Aorta (tissue), 5 donors: ENCODE results near the gene ACP3. TPM values are rescaled to one million over a fixed set of nuclear protein-coding genes. Genes with fewer than 3 reads are reported as not detected.

Experiments
- ATAC-seq: fragments of 200-7000 bp; cut with Tn5 transposase; one replicate; pipeline ENCODE4 v1.9.1; 2022; ENCODE audit warnings: moderate library complexity; ENCODE audit not compliant: low FRiP score
- DNase-seq, 2 donors: peaks; one replicate each; pipeline ENCODE4 v3.0.0-alpha.2; 2020
- H3K27ac ChIP-seq, 2 donors: one replicate each; pipeline ENCODE4 v1.5.1; 2013; ENCODE audit warnings: low read length in 2 of 2, mild to moderate bottlenecking in 2 of 2, moderate library complexity in 2 of 2, control low read depth in 1 of 2, inconsistent platforms in 1 of 2, low read depth in 1 of 2
- H3K27me3 ChIP-seq, 2 donors: one replicate each; pipeline ENCODE4 v1.6.1; 2013; ENCODE audit warnings: control low read depth in 1 of 2, low read length in 1 of 2, mild to moderate bottlenecking in 1 of 2, moderate library complexity in 1 of 2; ENCODE audit not compliant: insufficient read depth in 2 of 2, control insufficient read depth in 1 of 2
- H3K36me3 ChIP-seq, 2 donors: one replicate each; pipeline ENCODE4 v1.6.1; 2013; ENCODE audit warnings: control low read depth in 1 of 2, low read length in 1 of 2, mild to moderate bottlenecking in 1 of 2; ENCODE audit not compliant: insufficient read depth in 2 of 2, control insufficient read depth in 1 of 2
- H3K4me1 ChIP-seq, 2 donors: one replicate each; pipeline ENCODE4 v1.6.1; 2013; ENCODE audit warnings: low read length in 2 of 2, control low read depth in 1 of 2, mild to moderate bottlenecking in 1 of 2, moderate library complexity in 1 of 2; ENCODE audit not compliant: insufficient read depth in 2 of 2, control insufficient read depth in 1 of 2
- H3K4me3 ChIP-seq, 2 donors: one replicate each; pipeline ENCODE4 v1.5.1; 2013; ENCODE audit warnings: low read length in 2 of 2, control low read depth in 1 of 2, mild to moderate bottlenecking in 1 of 2
- H3K9me3 ChIP-seq: one replicate; pipeline ENCODE4 v1.6.1; 2013; ENCODE audit warnings: mild to moderate bottlenecking, low read length; ENCODE audit not compliant: control insufficient read depth
- WGBS, 2 donors: extraction: QIAGEN DNeasy Blood & Tissue Kit; methylation state at CpG; one replicate each; pipeline ENCODE4 v1.1.7; 2013; 5-methylcytosine and 5-hydroxymethylcytosine counted together
- intact Hi-C, 2 donors: fragments of 100-400 bp; cut with DNase I; formaldehyde crosslinking; loops; one replicate each; pipeline versions ENCODE4 v1.14.2 to v1.15.0; 2022
- polyA plus RNA-seq, 2 donors: library from polyadenylated mRNA; stranded (reverse); fragments of 200-250 nt; gene quantifications; one replicate each; pipeline ENCODE4 v1.2.3, GENCODE V29; 2013
- total RNA-seq, 2 donors: library from RNA; stranded (reverse); fragmentation: NEBNext Ultra II Directional; extraction: Animal tissue kit (Norgen Biotek cat#: 25700); gene quantifications; one replicate each; pipeline ENCODE4 v1.2.1, GENCODE V29; 2021
- donor health status: healthy with polysubstance abuse.
- donor health status: Bipolar disorder and iron deficiency.
- donor health status: DM: no; HTN: no; CAD: no.
- donor health status: DM: no; HTN: no; CAD: no.
- donor health status: DM: yes; HTN: yes; CAD: no.

Gene ACP3
- total and polyA plus RNA-seq, 4 donors = 0.63 to 4.2 (median 1.2) TPM; not detected in 1

- H3K9me3 ChIP-seq = peaks cover 2% of the 10 kb centered on the region
- H3K4me3 ChIP-seq = no peak overlapping the region
- DNase-seq (no peak), ATAC-seq (peak; percentile 63)
- intact Hi-C loops = loop anchor here (1.0 to 10.0 kb wide), 3 partner anchors 42 to 144 kb away; no protein-coding TSS in a partner anchor
- 63 to 66% methylated on average over 5 of the region's 5 CpGs for WGBS, 2 donors
- H3K4me1 ChIP-seq = no peaks in the 10 kb centered on the region
- no peaks in the 10 kb centered on the region for H3K36me3 ChIP-seq
- no peak overlapping the region for H3K27ac ChIP-seq
- H3K27me3 ChIP-seq = no peaks in the 10 kb centered on the region
These were observed 82.1 kb downstream of the ACP3 start for GRCh38 chr3:132399054-132399929.

GRCh38 chr3:132401255-132401654 is 84.0 kb downstream of the ACP3 start:
- Histone ChIP-seq H3K27ac (no peak overlapping the region), H3K9me3 (peaks cover 2% of the 10 kb centered on the region), H3K27me3 (no peaks in the 10 kb centered on the region), H3K4me3 (no peak overlapping the region), H3K4me1 (no peaks in the 10 kb centered on the region), H3K36me3 (no peaks in the 10 kb centered on the region)
- intact Hi-C loops = no loop called here
- WGBS, 2 donors = 85 to 86% methylated on average over 13 of the region's 13 CpGs
- DNase-seq (no peak), ATAC-seq (no peak)

GRCh38 chr3:132404276-132404675 is 87.1 kb downstream of the ACP3 start:
- intact Hi-C loops = no loop called here
- Histone ChIP-seq H3K4me3 (no peak overlapping the region), H3K27me3 (no peaks in the 10 kb centered on the region), H3K4me1 (no peaks in the 10 kb centered on the region), H3K36me3 (no peaks in the 10 kb centered on the region), H3K9me3 (no peaks in the 10 kb centered on the region), H3K27ac (no peak overlapping the region)
- WGBS, 2 donors = 88 to 89% methylated on average over 3 of the region's 3 CpGs
- ATAC-seq (no peak), DNase-seq (no peak)

GRCh38 chr3:132405188-132405587 is 88.0 kb downstream of the ACP3 start:
- no peaks in the 10 kb centered on the region for H3K36me3 ChIP-seq
- H3K4me3 ChIP-seq = no peak overlapping the region
- intact Hi-C loops = no loop called here
- H3K27me3 ChIP-seq = no peaks in the 10 kb centered on the region
- H3K9me3 ChIP-seq = no peaks in the 10 kb centered on the region
- ATAC-seq (no peak), DNase-seq (no peak)
- WGBS, 2 donors = 70 to 89% methylated on average over 1 of the region's 1 CpG
- H3K27ac ChIP-seq = no peak overlapping the region
- no peaks in the 10 kb centered on the region for H3K4me1 ChIP-seq

GRCh38 chr3:132405609-132406299 is 88.5 kb downstream of the ACP3 start:
- Histone ChIP-seq H3K9me3 (no peaks in the 10 kb centered on the region), H3K36me3 (no peaks in the 10 kb centered on the region), H3K4me3 (no peak overlapping the region), H3K27ac (no peak overlapping the region), H3K4me1 (no peaks in the 10 kb centered on the region), H3K27me3 (no peaks in the 10 kb centered on the region)
- 92 to 93% methylated on average over 4 of the region's 4 CpGs for WGBS, 2 donors
- ATAC-seq (no peak), DNase-seq (no peak)
- intact Hi-C loops = no loop called here

- H3K36me3 ChIP-seq = no peaks in the 10 kb centered on the region
- ATAC-seq (no peak), DNase-seq (no peak)
- no peak overlapping the region for H3K4me3 ChIP-seq
- WGBS, 2 donors = 93% methylated on average over 2 of the region's 2 CpGs
- no peak overlapping the region for H3K27ac ChIP-seq
- intact Hi-C loops = no loop called here
- no peaks in the 10 kb centered on the region for H3K9me3 ChIP-seq
- no peaks in the 10 kb centered on the region for H3K4me1 ChIP-seq
- no peaks in the 10 kb centered on the region for H3K27me3 ChIP-seq
These were observed 89.4 kb downstream of the ACP3 start for GRCh38 chr3:132406587-132406986.

- ATAC-seq (no peak), DNase-seq (no peak)
- Histone ChIP-seq H3K4me1 (no peaks in the 10 kb centered on the region), H3K9me3 (no peaks in the 10 kb centered on the region), H3K27me3 (no peaks in the 10 kb centered on the region), H3K4me3 (no peak overlapping the region), H3K36me3 (no peaks in the 10 kb centered on the region), H3K27ac (no peak overlapping the region)
- intact Hi-C loops = no loop called here
- 87 to 93% methylated on average over 2 of the region's 2 CpGs for WGBS, 2 donors
These were observed 89.8 kb downstream of the ACP3 start for GRCh38 chr3:132407025-132407424.
